Stimulated activated CD8-positive, alpha-beta memory T cell treated with anti-CD3 and anti-CD28 coated beads, Interleukin-12 subunit alpha, Interleukin-12 subunit beta, amount 100 ng/mL, for 1 hour (primary cell): ENCODE results near the gene PBRM1.
"Not testable (repeated sequence)": the region's sequence is repeated elsewhere in the genome, so short reads cannot be mapped to it uniquely, and the experiment has no call there.

Source experiments
- DNase-seq: peaks from one replicate; pipeline ENCODE4 v3.0.0-alpha.2; 2020; ENCODE audit warnings: low read depth

Gene PBRM1

DNA sequence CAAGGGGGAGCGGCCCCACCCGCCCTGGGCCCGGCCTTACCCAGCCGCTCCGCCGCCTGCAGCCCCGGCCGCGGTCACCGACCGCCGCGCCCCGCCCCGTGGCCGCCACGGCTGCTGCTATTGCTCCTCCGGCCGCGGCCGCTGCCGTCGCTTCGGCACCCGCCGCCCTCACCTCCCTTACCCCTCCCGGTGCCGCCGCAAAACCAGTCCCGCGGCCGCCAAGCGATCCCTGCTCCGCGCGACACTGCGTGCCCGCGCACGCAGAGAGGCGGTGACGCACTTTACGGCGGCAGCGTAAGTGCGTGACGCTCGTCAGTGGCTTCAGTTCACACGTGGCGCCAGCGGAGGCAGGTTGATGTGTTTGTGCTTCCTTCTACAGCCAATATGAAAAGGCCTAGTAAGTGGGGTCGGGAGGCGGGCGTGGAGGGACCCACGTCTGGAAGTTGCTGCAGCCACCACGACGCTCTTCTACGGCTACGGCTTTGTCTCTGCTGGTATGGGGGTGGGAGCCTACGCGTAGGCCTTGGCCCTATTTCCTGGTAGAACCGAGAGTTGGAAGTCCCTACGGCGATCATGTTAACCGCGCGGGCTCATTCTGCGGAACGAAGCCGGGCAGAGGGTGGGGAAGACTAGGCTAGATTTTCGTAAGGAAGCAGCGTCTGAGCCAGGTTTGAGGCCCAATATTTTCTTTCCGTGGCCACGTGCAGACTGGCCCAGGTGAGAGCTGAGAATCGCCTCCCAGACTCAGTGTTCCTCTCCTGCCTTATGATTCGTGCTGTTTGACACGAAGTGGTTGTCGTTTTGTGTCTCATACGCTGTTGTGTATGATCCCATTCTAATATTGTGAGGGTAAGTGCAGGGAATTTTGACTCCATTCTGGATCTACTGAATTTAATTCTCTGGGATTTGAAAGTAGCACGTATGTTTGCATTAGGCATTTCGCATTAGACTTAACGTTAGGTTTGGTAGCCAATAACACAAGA, at the start of gene PBRM1, which contains the start of gene GNL3:
Gene PBRM1 (minus strand): TSS at position 205 of the 983 bp plus-strand sequence.
Gene GNL3 (plus strand): TSS at position 324 of the 983 bp plus-strand sequence. CDS start 61 bp downstream, at position 385.
- DNase-seq, result peak; percentile 86

DNA sequence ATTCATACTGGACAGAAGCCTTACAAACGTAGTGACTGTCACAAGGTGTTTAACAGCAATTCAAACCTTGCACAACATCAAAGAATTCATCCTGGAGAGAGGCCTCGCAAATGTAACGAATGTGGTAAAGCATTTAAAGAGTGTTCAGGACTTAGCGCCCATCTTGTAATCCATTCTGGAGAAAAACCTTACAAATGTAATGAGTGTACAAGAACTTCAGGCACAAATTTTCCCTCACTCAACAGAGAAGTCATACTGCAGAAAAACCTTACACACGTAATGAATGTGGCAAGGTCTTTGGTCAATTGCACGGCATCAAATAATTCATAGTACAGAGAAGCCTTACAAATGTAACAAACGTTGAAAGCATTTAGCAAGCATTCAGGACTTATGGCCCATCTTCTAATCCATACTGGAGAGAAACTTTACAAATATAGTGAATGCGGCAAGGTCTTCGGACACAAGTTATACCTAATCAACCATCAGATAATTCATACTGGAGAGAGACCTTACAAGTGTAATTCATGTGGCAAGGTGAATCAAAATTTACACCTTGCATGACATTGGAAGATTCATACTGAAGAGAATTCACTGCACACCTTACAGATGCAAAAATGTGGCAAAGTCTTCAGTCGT, 47.7 kb upstream of the PBRM1 start:
- DNase-seq, result no peak

DNA sequence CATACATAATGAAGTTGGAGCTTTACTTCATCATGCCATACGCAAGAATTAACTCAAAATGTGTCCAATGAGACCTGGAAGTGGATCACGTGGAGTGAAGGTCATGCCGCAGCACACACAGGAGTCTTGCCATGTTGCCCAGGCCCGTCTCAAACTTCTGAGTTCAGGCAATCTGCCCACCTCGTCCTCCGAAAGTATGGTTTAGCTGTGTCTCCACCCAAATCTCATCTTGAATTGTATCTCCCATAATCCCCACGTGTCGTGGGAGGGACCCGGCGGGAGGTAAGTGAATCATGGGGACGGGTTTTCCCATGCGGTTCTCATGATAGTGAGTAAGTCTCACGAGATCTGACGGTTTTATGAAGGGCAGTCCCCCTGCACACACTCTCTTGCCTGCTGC, 45.9 kb upstream of the PBRM1 start:
- DNase-seq, result no peak

DNA sequence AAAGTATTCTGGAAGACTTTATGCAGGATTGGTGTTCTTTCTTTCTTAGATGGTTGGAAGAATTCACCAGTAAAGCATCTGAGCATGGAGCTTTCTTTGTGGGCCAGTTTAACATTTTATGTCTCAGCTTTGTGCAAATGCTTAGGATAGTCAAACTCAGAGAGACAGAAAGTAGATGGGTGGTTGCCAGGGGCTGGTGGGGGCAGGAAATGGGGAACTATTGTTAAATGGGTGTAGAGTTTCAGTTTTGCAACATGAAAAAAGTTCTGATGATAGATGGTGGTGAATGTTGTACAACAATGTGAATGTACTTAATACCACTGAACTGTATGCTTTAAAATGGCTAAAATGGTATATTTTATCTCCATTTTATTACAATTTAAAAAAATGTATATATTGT, 45.0 kb upstream of the PBRM1 start:
- DNase-seq, result no peak

DNA sequence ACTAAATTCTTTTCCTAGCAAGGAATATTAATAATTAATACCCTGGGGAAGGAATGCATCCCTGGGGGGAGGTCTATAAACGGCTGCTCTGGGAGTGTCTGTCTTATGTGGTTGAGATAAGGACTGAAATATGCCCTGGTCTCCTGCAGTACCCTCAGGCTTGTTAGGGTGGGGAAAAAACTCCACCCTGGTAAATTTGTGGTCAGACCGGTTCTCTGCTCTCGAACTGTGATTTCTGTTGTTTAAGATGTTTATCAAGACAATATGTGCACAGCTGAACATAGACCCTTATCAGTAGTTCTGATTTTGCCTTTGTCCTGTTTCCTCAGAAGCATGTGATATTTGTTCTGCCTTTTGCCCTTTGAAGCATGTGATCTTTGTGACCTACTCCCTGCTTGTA, 43.0 kb upstream of the PBRM1 start:
- not testable (repeated sequence) for DNase-seq

DNA sequence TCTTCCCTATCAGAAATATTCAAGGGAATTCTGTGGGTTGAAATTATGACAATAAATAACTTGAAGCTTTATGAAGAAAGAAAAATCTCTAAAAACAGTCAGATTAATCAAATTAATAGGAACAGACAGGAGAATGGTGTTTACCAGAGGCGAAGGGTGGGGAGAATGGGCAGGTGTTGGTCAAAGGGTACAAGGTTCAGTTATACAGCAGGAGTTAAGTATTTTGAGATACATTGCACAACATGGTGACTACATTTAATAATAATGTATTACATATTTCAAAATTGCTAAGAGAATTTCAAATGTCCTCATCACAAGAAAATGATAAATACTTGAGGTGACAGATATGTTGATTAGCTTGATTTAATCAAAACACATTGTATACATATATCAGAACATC, 38.8 kb upstream of the PBRM1 start:
- no peak for DNase-seq

DNA sequence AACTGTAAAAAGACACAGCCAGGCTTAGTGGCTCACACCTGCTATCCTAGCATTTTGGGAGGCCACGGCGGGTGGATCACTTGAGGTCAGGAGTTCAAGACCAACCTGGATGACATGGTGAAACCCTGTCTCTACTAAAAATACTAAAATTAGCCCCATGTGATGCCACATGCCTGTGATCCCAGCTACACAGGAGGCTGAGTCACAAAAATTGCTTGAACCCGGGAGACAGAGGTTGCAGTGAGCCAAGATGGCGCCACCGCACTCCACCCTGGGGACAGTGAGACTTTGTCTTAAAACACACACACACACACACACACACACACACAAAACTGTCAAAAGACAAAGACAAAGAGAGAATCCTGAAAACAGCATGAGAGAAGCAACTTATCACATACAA, 38.2 kb upstream of the PBRM1 start:
- DNase-seq, result no peak

DNA sequence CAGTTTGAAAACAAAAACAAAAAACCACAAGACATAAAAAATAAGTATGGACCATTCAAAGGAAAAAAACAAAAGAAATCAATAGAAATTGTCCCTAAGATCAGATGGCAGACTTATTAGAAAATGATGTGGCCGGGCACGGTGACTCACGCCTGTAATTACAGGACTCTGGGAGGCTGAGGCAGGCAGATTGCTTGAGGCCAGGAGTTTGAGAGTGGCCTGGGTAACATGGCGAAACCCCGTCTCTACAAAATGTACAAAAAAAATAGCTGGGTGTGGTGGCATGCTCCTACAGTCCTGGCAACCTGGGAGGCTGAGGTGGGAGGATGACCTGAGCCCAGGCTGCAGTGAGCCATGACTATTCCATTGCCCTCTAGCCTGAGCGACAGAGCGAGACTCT, 36.8 kb upstream of the PBRM1 start:
- DNase-seq, result no peak

DNA sequence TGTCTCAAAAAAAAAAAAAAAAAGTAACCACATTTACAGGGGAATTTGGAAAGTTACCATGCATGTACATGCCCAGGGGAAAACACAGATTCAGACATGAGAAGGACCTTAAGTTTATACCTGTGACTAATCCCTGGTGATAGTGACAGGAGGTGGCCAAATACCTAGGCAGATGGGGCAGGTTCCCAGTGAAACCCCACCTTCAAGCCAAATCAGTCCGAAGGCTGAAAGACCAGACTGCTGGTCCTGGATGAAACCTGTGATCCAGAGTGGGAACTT, 36.0 kb upstream of the PBRM1 start:
- no peak for DNase-seq

DNA sequence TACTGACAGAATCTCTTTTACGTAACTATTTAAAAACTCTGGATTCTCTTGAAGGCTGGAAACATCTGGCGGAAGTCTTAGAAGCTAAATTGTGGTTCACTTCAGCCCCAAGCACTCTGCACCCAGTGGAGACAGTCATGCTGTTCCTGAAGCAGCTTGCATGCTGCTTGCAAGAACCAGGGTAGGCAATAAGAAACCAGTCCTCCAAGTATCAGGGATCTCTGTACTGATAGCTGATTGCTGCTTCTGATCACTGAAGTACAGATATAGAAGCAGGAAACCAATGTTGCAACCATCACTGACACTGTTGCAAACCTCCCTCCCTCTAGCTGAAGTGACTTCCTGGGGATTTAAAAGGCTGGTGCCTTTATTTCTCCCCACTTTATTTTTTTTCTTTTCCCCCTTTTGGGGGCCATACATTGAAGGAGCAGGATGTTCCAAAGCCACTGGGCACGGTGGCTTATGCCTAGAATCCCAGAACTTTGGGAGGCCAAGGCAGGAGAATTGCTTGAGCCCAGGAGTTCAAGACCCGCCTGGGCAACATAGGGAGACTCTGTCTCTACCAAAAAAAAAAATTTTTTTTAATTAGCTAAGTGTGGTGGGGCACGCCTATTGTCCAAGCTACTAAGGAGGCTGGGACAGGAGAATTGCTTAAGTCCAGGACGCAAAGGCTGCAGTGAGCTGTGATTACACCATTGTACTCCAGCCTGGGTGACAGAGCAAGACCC, 35.5 kb upstream of the PBRM1 start:
- DNase-seq, result no peak

DNA sequence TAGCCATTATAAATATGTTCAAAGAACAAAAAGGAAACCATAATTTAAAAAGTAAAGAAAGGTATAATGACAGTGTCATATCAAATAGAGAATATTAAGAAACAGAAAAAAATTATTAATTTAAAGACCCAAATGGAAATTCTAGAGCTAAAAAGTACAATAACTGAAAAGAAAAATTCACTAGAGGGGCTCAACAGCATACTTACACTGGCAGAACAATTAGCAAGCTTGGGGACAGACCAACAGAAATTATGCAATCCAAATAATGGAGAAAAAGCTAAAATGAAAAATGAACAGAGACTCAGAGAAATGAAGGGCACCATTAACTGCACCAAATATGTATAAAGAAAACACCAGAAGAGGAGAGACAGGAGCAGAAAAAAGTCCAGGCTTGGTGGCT, 33.9 kb upstream of the PBRM1 start:
- DNase-seq, result no peak

DNA sequence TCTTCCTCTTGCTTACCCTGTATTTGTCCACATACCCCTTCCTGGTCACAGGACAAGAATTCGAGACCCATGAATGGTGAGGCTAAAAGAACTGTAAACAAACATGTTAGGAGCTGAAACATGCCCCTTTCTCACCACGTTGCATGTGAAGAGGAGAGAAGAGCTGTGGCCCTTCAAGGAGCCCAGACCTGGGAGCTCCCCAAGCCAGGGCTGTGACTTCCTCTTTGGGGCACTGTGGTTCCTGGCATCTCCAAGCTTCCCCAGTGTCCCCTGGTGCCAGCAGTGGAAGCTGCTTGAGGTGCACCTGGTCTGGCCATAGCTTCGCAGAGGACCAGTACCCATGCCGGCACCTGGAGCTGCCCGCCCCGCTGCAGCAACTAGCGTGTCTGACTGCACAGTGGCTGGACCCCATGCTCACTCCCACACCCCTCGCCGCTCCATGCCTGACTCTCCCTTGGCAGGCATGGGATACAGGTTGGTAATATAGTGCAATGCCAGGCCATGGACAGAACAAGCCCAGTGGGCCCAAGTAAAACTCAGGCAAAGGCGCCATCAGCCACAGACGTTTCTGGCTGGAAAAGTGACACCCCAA, 30.1 kb upstream of the PBRM1 start:
- no peak for DNase-seq

DNA sequence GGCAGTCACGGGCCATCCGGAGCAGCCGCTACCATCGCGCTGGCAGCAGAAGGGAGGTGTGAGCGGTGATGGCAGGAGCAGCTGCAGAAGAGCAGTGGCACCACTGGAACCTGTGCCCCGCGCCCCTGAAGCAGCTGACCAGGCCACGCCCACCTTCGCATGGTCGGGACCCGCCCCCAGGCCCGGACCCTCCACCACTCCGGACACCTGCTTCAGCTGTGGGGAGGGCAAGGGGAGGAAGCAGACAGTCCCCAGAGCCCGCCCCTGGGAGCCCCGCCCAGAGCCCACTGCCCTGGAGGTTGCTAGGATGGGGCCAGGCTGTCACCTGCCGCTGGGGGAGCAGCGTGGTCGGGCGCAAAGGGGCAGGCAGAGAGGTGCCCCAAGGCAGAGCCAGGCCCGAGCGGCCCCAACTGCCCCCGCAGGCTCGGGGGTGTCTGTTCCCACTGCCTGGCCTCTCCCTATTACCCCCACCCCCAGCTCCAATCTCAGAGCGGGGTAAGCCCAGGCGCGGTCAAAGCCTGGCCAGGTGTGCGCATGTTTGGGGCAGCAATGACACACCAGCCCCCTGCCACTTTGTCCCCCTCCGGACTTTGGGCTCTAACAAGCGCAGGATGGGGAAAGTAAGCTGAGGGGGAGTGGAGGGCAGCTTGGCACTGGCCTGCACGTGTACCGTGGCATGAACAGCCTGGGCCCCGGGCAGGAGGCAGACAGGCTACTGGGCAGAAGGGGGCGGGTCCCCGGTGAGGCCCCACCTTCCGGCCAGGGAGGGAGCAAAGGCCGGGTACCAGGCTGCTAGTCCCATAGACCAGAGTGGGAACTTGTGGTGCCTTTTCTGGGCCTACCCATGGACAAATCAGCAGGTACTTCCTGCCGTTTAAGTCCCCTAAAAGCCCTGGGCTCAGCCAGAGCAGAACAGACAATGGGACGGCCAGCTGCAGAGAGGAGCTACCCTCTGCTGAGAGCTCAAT, 28.9 kb upstream of the PBRM1 start:
- no peak for DNase-seq

DNA sequence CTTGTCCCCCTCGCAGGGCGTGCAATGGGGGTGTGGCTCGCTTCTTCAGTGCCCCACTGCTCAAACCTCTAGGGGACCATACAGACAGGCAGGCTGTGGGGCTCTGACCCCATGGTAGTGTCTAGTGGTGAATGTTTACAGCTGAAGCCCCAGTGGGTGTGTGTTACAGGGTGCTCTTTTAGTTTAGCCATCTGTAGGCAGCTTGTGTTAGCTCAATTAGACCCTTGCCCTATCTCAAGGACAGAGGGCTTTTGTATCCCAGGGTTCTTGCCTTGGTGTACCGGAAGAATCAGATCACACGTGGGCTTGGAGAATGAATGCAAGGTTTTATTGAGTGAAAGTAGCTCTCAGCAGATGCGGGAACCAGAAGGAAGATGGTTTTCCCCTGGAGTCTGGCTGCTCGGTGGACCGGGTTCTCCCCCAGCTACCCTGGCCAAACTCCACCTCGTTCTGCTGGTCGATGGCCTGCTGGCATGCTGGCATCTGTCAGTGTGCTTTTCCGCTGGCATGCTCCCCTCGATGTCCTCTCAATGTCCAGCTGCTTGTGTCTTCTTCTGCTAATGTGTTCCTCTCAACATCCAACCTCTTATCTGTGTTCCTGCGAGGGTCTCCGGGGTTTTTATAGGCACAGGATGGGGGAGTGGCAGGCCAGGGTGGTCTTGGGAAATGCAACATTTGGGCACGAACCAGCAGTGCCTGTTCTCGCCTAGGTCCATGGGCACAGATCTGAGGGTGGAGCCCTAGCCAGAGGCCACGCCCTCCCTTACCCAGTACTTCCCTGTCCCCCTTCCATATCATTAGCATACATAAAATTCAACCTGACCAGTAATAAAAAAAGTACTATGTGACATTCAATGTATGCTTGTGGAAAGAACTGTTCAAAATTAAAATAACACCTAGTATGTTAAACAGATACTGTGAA, 26.8 kb upstream of the PBRM1 start:
- DNase-seq, result no peak

DNA sequence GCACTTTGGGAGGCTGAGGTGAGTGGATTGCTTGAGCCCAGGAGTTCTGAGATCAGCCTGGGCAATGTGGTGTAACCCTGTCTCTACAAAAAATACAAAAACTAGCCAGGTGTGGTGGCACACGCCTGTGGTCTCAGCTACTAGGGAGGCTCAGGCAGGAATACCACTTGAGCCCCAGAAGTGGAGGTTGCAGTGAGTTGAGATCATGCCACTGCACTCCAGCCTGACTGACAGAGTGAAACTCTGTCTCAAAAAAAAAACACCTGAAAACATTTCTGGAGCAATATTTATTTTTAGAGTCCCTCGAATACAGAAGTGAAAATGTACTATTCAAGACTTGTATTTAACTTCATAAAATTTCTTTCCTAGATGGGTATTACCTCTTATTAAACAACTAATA, 24.8 kb upstream of the PBRM1 start:
- DNase-seq, result no peak

DNA sequence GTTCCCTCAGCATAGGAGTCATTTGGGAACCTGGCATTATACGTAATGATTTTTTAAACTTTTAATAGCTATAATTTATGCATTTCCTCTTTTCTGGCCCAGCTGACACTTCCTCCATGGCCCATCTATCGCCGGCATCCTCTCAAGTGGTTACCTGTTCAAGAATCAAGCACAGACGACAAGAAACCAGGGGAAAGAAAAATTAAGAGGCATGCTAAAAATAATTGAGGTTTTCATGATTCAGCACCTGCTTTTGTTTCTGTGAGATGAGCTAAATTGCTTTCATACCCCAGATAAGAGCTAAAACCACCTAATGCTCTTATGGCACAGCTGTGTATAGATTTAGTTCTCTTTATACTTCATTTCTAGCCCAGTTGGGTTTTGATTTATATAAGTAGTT, 21.9 kb upstream of the PBRM1 start:
- no peak for DNase-seq

DNA sequence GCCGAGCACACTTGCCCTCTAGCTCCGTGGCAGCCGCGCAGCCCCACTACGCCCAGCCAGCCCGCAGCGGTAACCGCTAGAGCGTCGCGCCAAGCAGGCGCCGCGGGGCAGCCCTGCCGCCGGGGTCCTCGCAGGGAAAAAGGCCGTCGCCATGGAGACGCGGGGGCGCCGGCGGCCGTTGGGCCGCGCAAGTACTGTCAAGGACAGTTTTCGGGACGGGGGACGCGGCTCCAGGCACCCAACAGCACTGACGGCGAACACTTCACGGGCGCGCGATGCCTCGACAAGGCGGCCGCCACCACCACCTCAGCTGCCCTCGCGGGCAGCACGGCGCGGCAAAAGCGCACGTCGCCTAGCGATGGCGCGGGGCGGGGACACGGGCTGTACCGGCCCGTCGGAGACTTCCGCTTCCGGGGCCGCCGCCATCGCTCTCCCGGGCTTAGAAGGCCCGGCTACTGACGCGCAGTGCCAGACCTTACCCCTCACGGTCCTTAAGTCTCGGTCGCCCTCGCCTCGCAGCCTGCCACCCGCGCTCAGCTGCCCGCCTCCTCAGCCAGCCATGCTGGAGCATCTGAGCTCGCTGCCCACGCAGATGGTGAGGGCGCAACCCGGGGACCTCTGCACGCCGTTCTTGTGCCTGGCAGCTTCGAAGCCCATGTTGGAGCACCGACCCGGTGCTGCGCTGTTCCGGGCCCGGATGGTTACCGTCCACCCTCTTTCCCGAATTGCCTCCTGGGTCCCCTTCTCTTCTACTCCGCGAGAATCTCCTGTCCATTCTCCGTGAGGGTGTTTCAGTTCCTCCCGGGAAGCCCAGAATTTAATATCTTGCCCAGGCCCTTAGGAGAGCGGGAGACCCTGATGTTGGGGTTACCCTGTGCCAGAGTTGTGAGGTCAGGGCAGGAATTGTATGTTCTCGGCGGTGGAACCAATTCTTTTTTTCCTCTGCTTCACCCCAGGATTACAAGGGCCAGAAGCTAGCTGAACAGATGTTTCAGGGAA, 20.3 kb upstream of the PBRM1 start, which contains the start of the genes GLT8D1 and SPCS1:
Gene GLT8D1 (minus strand): TSS at position 104 of the 999 bp plus-strand sequence. CDS start 5,331 bp downstream, outside the sequence.
Gene SPCS1 (plus strand): TSS at position 419 of the 999 bp plus-strand sequence. CDS start 141 bp downstream, at position 560.
- peak; percentile 70 for DNase-seq

DNA sequence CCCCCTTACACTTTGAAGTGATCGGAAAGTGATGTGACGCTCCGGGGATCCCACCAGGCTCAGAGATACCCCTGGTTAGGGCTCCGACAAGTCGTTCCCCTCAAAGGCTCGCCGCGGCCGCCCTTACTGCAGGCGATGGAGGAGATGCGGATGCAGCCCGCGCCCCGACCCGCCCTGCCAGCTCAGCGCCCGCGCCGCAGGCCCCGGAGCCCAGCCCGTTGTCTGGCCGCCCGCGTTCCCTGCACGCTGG, 19.6 kb upstream of the PBRM1 start:
- no peak for DNase-seq
